ENCODE measurements around the gene AGXT. TPM values are rescaled to one million over a fixed set of nuclear protein-coding genes. Genes with fewer than 3 reads are reported as not detected.

The AGXT gene
- not detected in 2 replicates for total RNA-seq (2014; rRNA removed; shearing (Covaris generic))
- not detected in 2 replicates for polyA plus RNA-seq (2015; cell fraction: cytosol; rRNA removed)
- not detected in 2 replicates for polyA plus RNA-seq (2015; cell fraction: nucleus; rRNA removed)

- no peak for DNase-seq (ENCODE audit: low read depth)
These were observed at the start of gene AGXT for GRCh38 chr2:240868286-240869108. AGXT (plus strand) TSS chr2:240868824; CDS start chr2:240868866, 42 bp downstream.

DNA sequence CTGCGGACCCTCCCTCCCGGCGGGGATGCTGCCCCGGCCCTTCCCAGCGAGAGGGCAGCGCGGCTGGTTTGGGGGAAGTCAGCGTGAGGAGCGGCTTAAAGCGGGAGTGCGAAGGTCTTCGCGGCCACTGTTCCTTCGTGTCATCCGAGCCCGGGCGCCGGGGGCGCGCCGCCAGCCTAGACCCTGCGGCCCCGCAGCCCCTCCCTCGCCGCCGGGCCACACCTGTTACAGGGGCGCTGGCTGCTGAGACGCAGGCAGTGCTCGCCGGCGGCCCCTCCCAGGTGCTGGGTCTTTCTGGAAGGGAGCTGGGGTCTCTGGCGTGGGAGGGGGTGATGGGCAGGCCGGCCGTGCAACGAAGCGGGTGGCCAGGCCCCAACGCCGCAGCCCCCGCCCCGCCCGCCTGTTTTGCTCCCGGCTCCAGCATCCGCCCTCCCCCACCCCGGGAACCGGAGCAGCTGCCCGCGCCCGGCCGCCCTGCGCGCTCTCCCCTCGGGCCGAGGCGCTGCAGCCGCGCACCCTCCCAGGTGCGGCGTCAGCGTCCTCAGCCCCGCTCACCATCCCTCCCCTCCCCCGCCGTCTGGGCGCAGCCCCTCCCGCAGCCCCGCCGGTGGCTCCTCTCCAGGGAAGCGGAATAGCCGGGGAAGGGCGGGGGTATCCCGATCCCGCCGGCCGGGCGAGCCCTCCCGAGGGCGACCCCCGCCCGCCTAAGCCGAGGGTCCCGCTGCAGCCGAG is 49.3 kb upstream of the AGXT start:
- DNase-seq (ENCODE audit: low read depth), result no peak

- no peak for DNase-seq (ENCODE audit: low read depth)
These were observed 48.6 kb upstream of the AGXT start, which contains the start of gene KIF1A for GRCh38 chr2:240819858-240820606. KIF1A (minus strand) TSS chr2:240820219; CDS start chr2:240797752, 22,467 bp downstream.

DNA sequence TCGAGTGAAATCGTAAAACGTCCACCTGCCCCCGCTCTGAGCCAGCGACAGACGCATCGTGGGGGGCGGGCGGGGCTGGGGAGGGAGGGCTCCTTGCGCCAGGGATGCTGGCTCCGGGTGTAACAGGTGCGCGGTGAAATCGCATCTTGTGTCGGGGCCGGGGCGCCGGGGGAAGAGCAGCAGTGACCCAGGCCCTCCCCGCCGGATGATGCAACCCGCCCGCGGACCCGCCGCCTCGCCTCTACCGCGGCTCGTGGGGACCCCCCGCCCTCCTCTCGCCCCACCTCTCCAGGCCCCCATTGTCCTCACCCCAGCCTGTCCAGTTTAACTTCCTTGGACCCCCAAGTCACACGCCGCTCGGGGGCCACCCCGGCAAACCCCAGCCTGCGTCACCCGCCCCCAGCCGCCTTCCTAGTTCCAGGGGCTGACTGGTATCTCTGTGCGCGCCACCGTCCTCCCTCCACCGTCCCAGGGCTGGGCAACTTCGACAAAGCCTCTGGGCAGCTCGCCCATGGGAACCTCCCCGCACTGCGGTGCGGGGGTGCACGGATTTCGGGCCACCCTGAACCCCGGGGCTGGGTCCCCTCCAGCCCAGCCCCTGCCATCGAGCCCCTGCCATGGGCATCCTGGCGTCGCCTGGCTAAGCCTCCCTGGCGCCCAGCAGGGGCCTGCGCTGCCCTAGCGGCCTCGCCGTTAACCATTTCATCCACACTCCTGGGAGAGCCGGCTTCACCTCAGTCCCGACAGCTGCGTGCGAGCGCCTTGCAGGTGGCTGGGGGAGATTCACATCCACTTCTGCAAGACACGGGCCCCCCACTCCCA is 47.8 kb upstream of the AGXT start:
- no peak for DNase-seq (ENCODE audit: low read depth)

GRCh38 chr2:240821429-240821778 is 47.2 kb upstream of the AGXT start:
- DNase-seq (ENCODE audit: low read depth), result no peak

GRCh38 chr2:240822280-240822847 is 46.3 kb upstream of the AGXT start:
- no peak for DNase-seq (ENCODE audit: low read depth)

GRCh38 chr2:240823449-240824336 is 44.9 kb upstream of the AGXT start:
- DNase-seq (ENCODE audit: low read depth), result no peak

- no peak for DNase-seq (ENCODE audit: low read depth)
These were observed 43.1 kb upstream of the AGXT start for GRCh38 chr2:240825476-240825875.

- no peak for DNase-seq (ENCODE audit: low read depth)
These were observed 36.9 kb upstream of the AGXT start for GRCh38 chr2:240831594-240832204.

- DNase-seq (ENCODE audit: low read depth), result peak; percentile 12
These were observed 36.4 kb upstream of the AGXT start for GRCh38 chr2:240832205-240832727.

GRCh38 chr2:240832921-240833494 is 35.6 kb upstream of the AGXT start:
- DNase-seq (ENCODE audit: low read depth), result no peak

GRCh38 chr2:240833724-240834285 is 34.8 kb upstream of the AGXT start:
- no peak for DNase-seq (ENCODE audit: low read depth)

GRCh38 chr2:240834377-240834975 is 34.1 kb upstream of the AGXT start:
- DNase-seq (ENCODE audit: low read depth), result no peak

- no peak for DNase-seq (ENCODE audit: low read depth)
These were observed 33.1 kb upstream of the AGXT start for GRCh38 chr2:240835528-240835927.

GRCh38 chr2:240836781-240837467 is 31.7 kb upstream of the AGXT start:
- DNase-seq (ENCODE audit: low read depth), result no peak

DNA sequence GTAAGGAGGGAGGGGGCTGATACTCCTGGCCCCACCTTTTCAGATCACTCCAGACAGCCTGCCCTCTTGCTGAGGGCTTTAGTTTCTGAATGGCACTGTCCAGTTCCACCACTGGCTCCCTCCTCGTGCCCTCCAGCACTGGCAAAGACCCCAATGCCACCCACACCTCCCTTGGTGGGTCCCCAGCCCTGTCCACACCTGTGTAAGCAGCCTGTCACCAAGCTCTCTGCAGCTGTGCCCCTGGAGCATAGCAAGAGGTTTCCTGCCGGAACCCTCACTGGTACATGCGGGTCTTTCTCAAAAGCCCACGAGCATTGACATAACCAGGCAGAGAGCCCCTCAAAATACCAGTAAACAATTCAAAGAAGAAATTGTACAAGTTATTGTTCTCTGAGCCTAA is 31.0 kb upstream of the AGXT start:
- no peak for DNase-seq (ENCODE audit: low read depth)
